NCI-H82 (cell line): ENCODE results near the gene NSMF.
A peak's percentile ranks its signal among the peaks of the same experiment; 100 is the strongest.
"Not testable (repeated sequence)": the region's sequence is repeated elsewhere in the genome, so short reads cannot be mapped to it uniquely, and the experiment has no call there.

Experiments
- DNase-seq: peaks from one replicate; lab custom pipeline; 2025; lab: John Stamatoyannopoulos, UW

Gene NSMF

DNA sequence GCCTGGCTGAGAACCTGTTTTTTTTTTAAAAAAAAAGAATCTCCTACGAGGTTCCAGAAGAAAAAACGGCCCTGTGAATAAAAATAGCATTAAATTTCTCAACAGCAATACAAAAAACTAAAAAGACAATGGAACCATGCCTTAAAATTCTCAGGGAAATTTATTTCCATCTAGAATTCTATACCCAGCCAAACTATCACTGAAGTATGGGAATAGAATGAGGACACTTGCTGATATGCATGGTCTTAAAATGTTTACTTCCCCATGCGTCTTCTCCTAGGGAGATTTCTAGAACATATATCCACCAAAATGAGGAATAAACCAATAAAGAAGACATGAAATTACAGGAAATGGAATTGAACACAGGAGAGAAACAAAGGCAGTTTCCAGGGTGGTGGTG lies 16.5 kb upstream of the NSMF start:
- no peak for DNase-seq

DNA sequence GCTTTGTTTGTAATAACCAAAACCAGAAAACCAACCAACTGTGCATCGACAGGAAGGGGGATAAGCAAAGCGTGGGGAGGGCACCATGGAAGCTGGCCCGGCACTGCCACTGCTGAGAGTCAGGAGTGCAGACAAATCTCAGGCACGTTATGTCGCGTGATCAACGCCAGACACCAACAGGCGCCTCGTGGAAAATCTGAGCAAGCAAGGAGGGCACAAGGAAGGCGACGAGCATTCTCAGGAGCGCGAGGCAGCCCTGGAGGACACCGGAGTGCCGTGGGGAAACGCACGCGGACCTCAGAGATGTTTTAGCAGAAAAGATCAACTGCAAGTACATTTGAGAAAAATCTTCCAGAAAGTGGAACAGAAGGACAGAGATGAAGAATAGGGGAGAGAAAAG lies 15.1 kb upstream of the NSMF start:
- DNase-seq: no peak

- no peak for DNase-seq
Observed at GRCh38 chr9:137470785-137471184, 11.7 kb upstream of the NSMF start.

- DNase-seq: no peak
Observed at GRCh38 chr9:137467896-137468295, 8.8 kb upstream of the NSMF start.

DNA sequence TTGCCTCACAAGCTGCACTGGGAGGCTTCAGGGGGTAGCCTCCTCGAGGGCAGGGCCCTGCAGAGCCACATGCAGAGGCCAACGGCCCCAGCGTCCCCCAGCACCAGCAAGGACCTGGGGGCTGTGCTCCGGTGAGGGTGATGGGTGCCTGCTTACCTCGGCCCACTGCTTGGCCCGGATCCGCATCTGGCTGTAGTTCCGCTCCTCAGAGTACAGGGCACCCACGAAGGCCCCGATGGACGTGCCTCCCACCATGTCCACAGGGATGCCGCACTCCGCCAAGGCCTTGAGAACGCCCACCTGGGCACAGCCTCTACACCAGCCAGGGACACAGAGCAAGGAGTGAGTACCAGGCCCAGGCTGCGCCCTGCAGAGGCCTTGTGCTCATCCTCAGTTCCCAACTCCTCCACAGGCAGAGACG lies 8.0 kb upstream of the NSMF start:
- DNase-seq: no peak

- not testable (repeated sequence) for DNase-seq
Observed at GRCh38 chr9:137466389-137467085, 7.4 kb upstream of the NSMF start.

DNA sequence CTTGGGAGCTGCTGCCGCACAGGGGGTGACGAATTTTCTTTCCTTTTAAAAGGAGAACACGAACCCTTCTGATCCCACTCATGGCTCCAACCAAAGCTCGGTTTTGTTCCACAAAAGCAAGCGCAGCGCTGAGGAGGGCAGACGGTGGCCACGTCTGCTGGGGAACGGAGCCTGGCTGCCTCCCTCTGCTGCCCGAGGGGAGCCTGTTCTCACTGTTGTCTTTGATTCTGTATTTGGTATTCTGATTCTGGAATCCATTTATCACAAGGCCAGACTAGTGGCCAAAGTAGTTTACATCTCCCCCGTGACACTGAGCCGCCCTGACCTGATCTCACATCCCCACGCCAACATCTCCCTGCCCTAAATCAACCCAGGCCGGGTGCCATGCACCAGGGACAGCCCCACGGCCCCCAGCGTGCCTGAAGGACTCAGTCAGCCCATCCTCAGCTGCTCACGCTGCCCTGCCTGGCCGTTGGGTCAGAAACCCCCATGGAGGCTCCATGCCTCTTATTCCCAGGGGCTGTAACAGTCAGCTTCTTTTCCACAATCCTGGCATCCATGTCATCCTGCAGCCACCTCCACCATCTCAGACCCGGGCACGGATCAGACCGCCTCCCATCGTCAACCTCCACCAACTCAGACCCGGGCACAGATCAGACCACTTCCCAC lies 6.7 kb upstream of the NSMF start:
- DNase-seq: no peak

DNA sequence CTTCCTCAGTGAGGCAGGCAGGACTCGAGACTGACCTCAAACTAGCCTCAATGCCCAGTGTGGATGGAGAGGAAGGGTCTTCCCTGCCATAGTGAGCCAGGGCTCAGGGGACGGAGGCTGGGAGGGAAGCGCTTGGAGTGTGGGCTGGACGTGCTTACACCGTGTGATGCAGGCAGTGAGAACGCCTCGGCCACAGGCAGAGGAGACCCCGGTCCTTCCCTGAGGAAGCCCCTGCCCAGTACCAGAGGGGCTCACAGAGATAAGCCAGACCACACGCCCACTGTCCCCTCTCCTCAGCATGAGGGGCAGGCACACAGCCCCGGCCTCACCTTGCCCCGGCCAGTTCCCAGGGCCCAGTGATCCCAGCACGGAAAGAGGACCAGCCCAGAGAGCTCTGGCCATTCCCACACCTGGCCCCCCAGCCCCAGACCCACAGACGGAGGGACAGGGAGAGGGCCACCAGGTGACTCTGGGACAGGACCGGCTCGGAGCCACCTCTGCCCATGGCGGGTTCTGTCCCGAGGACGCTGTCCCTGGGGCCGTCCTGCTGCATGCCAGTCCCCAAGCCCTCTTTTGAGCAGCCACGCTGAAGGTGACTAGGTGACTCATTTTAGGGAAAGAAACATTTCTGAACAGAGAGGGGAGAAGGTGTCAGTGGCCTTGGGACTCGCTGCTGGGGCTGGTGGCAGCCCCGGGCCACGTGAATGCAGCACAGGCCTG lies 6.0 kb upstream of the NSMF start:
- DNase-seq: no peak

GRCh38 chr9:137464291-137464999 lies 5.3 kb upstream of the NSMF start:
- DNase-seq: no peak

DNA sequence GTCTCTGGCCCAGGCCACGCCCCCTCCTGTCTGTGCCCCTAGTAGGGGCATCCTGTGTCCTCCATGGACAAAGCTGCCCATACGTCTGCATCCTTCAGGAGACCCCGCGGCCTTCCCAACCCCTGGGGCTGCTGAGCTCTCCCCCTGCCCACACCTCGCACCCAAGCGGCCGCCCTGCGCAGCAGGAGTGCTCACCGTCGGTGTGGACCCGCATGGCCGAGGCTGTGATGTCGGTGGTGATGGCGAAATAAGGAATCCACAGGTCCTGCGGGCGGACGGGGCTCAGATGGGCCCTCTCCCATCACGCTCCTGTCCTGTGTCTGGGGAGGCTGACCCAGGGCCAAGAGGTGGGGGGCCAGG lies 4.8 kb upstream of the NSMF start:
- no peak for DNase-seq

DNA sequence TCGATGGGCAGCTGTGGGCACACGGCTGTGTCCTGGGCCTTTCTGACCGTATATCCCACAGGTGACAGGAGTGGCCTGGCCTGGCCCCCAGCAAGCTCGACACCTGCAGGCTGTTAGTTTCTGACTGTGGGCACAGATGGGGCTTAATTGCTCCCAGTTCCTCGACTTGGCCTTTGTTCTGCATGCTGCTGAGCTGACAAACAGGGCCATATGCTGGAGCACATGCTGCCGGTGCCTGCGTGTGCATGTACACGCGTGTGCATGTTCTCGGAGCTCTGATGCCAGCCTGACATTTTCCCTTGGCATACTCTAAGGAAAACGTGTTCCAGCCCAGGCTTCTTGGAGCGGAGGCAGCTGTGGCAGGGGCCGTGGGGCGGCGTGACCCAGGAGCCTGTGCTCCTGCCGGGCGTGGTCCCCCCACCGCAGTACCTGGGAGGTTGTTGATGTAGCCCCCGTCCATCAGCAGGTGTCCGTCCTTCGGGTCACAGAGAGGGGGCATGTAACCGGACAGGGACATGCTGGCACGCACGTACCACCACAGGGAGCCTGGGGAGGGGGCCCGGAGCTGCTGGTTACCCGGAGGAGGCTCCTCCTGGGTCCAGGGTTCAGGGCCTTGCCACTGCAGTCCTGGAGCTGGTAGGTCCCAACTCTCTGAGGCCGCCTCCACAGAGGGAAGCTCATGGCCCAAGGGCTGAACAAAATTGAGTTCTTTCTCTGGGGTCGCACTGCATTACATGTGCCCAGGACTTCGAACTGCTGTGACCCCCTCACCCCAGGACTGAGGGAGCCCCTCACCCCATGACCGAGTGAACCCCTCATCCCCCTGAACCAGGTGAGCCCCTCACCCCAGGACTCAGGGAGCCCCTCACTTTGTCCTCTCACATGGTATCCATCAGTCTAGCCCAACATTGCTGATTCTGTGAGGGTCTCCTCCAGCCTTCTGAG lies 4.1 kb upstream of the NSMF start:
- no peak for DNase-seq

DNA sequence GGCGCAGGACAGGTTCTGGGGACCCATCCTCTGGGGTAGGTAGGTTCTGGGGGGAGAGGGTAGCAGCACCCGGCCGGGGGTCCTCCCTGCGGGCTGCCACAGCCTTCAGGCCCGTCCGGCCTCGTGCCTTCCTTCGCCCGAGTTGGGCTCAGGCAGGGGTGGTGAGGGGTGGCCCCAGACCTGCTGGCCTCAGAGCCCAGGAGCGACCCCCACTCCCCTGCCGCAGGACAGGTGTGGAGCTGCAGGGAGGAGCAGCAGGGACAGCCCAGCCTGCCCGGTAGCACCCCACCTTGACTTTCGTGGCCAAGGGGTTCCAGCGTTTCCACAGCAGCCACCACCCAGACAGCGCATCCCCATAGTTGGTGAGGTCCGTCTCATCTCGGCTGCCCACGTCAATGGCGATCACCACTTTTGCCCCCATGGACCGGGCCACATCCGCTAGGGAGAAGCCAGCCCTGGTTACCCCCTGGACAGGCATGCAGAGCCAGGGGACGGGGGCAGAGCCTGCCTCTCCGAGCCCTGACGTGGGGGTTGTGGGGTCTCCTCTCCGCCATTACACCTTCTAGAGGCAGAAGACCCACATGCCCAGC lies 3.4 kb upstream of the NSMF start:
- no peak for DNase-seq

DNA sequence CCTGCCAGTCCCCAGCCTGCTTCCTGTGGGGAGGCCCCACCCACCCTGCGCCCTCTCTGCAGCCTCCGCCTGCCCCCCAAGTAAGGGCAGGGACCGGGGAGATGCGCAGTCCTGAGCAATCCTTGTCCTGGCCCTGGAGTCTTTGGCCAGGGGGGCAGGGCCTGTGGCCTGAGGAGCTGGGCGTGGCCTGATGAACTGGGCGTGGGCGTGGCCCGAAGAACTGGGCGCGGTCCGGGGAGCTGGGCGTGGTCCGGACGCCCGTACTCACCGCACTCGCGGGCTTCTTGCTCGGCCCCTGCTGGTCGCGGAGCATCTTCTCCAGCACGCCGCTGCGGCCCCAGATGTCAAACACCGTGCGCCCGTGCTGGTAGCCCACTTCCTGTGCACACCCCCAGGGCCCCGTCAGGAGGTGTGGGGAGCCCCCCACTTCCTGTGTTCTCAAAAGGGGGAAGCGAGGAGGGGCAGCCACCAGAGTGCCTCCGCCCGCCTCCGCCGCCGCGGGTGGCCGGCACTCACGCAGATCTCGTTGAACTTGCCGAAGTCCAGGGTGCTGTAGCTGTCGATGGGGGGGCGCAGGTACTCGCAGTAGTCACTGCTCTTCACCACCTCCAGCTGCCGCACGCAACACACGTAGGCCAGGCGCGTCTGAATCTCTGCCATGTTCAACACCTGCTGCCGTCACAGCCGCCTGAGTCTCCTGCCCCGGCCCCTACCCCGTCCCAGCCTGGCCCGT lies 2.7 kb upstream of the NSMF start:
- DNase-seq: no peak

DNA sequence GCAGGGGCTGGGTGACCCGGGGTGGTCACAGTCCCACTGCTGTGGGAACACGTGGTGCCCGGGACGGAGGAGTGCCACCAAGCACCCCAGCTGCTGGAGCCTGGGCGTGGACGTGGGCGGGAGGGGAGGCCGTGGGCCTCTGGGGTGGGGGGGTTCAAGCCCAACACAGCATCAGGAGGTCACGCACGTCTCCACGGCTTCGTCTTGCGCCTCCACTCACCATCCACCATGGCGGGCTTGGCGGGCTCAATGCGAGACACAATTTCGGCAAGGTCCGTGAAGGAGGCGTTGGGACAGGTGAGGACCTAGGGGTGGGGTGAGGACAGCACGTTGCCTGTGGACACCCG lies 2.2 kb upstream of the NSMF start:
- DNase-seq: no peak

DNA sequence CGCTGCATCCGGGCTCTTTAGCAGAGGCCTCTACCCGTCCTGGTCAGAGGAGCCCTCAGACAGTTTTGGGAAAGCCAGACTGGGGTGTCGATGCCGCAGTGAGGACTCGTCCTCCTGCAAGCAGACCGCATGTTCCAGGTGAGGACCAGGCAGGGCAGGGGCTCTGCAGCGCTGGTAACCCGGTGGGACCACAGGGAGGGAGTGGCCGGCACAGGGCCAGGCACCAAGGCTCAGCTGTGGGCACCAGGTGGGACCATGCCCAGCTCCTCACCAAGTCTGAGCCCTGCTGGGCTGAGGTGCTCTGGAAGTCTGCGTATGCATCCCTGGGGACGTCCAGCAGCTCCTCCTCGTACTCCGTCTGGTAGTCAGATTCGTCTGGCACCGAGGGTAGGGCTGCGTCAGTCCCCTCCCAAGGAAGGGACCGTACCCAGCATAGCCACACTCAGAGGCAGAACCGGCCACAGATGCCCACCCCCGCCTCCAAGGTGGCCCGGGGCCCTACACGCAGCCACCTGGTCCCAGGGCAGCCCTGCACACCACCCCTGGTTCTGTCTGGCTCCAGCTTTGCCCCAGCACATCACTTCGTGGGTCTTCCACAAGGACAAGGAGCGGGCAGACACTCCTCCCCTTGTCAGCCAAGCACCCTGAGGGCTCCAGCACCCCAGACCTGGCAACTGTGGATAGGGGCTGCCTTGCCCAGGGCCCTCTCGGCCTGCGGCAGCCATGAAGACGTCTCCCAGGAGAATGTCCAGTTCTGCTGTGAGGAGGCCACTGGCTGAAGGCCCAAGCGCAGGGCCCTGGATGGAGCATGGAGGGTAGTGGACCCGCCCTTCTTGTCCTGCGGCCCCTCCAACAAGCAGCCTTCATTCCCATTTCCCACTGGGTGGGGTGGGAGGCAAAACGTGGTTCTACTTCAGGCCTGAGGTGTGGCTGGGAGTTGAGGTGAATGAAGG lies 1.5 kb upstream of the NSMF start:
- no peak for DNase-seq

DNA sequence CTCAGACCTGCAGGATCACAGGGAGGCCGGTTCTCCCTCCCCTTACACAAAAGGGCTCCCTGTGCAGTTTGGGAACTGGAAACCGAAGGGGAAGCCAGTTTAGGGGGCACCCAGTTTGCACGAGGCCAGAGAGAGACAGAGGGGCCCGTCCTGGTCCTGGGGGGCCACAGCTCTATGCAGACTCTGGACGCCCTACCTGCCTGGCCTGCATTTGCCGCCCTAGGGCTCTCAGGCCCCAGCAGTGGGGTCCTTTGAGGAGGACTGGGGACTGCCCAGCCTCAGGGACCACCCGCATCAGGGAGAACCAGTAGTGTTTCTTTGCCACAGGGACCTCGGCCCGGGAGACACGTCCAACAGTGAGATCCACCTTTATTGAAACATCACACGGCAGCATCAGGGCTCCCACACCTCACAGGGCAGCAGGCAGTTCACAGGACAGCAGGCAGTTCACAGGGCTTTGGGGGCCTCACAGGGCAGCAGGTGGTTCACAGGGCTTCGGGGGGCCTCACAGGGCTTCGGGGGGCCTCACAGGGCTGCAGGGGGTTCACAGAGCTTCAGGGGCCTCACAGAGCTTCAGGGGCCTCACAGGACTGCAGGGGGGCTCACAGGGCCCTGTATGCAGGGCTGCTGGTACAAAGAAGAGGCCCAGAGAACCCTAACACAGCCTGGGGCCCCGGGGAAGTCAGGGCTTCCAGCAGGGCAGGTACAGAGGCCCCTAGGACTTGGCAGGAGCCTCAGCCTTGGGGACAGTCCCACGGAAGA lies 648 bp upstream of the NSMF start:
- DNase-seq: no peak

DNA sequence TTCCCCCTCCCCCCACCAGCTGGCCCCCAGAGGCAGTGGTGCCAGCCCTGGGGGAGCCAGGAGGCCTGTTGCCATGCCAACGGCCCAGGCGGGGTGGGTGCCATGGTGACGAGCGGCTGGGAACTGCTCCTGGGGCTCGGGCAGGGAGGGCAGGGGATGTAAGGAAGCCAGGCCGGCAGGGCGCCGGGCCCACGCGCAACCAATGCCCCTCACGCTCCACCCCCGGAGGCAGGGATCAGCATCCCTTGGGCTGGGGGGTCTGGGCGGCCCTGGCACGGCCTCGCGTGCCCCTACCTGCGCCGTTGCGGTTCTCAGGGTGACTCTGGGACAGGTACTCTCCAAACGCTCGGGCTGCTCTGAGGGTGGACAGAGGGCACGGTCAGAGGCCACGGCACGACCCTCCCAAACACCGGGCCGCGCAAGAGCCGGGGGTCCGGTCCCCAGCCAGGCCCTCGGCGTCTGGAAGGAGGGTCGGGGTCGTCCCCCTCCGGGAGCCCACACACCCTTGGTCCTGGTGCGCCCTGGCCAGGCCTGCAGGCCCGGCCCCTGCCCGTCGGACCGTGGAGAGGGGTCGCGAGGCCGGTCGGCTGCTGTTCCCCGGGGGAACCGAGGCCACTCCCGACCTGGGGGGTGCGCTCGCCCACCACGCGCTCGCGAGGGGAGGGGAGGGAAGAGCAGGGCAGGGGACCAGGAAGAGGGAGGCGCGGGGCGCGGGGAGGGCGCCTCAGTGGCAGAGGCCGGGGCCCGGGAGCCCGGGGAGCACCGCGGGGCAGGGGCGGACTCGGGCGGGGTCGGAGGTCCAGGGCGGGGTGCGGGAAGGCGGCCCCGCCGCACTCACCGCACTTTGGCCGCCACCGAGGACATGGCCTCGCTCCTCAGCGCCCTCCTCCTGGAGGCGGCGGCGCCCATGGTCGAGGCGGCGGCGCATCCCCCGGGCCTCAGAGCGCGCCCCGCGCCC lies 661 bp downstream of the NSMF start:
- peak; percentile 63 for DNase-seq
